ENCODE data around the gene AKT2.

DNA sequence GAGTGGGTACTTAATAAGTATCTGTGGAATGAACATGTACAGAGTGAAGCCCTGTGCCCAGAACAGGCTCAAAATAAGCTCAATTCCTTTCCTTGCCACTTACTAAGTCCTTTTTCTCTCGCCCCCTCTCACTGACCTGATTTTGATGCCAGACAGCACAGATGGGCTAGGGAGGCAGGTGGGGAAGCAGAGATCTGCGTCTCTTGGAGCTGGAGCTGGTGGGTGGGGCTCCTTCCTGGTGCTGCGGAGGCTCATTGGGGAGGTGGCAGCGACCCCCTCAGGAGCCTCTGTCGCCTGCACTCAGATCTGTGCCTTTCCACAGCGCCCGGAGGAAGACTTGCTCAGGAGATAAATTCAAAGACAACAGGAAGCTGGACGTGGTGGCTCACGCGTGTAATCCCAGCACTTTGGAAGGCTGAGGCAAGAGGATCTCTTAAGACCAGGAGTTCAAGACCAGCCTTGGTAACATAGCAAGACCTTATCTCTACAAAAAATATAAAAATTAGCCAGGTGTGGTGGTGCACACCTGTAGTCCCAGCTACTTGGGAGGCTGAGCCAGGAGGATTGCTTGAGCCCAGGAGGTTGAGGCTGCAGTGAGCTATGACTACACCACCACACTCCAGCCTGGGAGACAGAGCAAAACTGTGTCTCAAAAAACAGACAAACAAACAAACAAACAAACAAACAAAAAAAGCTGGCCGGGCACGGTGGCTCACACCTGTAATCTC lies 14.6 kb downstream of the AKT2 start:
- TF ChIP-seq, protein P1, sequence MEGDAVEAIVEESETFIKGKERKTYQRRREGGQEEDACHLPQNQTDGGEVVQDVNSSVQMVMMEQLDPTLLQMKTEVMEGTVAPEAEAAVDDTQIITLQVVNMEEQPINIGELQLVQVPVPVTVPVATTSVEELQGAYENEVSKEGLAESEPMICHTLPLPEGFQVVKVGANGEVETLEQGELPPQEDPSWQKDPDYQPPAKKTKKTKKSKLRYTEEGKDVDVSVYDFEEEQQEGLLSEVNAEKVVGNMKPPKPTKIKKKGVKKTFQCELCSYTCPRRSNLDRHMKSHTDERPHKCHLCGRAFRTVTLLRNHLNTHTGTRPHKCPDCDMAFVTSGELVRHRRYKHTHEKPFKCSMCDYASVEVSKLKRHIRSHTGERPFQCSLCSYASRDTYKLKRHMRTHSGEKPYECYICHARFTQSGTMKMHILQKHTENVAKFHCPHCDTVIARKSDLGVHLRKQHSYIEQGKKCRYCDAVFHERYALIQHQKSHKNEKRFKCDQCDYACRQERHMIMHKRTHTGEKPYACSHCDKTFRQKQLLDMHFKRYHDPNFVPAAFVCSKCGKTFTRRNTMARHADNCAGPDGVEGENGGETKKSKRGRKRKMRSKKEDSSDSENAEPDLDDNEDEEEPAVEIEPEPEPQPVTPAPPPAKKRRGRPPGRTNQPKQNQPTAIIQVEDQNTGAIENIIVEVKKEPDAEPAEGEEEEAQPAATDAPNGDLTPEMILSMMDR (IDR thresholded peaks at IDR 0.05): no peak
- no peak for TF ChIP-seq EP300 (IDR thresholded peaks at IDR 0.05)

All from ovary (tissue), 3 donors.